A204.1 (cell line): ENCODE measurements around the gene ARHGEF3.

Source experiments
- FAIRE-seq: peaks from 2 replicates; lab custom pipeline; 2012; peaks lifted over from hg19 to GRCh38; lab: Jason Lieb, UNC

The ARHGEF3 gene

GRCh38 chr3:56795097-56795828 is 6.5 kb downstream of the ARHGEF3 start:
- FAIRE-seq, result no peak

- no peak for FAIRE-seq
Measured at GRCh38 chr3:56792193-56792592, 9.6 kb downstream of the ARHGEF3 start.

GRCh38 chr3:56790016-56790821 is 11.5 kb downstream of the ARHGEF3 start:
- FAIRE-seq, result no peak

GRCh38 chr3:56789076-56789475 is 12.7 kb downstream of the ARHGEF3 start:
- no peak for FAIRE-seq

- FAIRE-seq, result no peak
Measured at GRCh38 chr3:56788521-56788920, 13.2 kb downstream of the ARHGEF3 start.

- no peak for FAIRE-seq
Measured at GRCh38 chr3:56787784-56788256, 13.9 kb downstream of the ARHGEF3 start.

- FAIRE-seq, result no peak
Measured at GRCh38 chr3:56787258-56787775, 14.4 kb downstream of the ARHGEF3 start.

- no peak for FAIRE-seq
Measured at GRCh38 chr3:56785499-56785898, 16.2 kb downstream of the ARHGEF3 start.

- no peak for FAIRE-seq
Measured at GRCh38 chr3:56784448-56785001, 17.2 kb downstream of the ARHGEF3 start.

- FAIRE-seq, result no peak
Measured at GRCh38 chr3:56783644-56784447, 17.9 kb downstream of the ARHGEF3 start.

GRCh38 chr3:56782906-56783305 is 18.8 kb downstream of the ARHGEF3 start:
- FAIRE-seq, result no peak

GRCh38 chr3:56782215-56782614 is 19.5 kb downstream of the ARHGEF3 start:
- FAIRE-seq, result no peak

GRCh38 chr3:56781762-56782161 is 20.0 kb downstream of the ARHGEF3 start:
- no peak for FAIRE-seq

GRCh38 chr3:56780936-56781335 is 20.8 kb downstream of the ARHGEF3 start:
- FAIRE-seq, result no peak

- no peak for FAIRE-seq
Measured at GRCh38 chr3:56778893-56779292, 22.9 kb downstream of the ARHGEF3 start.

GRCh38 chr3:56776556-56776950 is 25.2 kb downstream of the ARHGEF3 start:
- no peak for FAIRE-seq

- FAIRE-seq, result no peak
Measured at GRCh38 chr3:56775838-56776555, 25.8 kb downstream of the ARHGEF3 start.

GRCh38 chr3:56775445-56775837 is 26.3 kb downstream of the ARHGEF3 start:
- no peak for FAIRE-seq

- FAIRE-seq, result no peak
Measured at GRCh38 chr3:56773986-56774385, 27.8 kb downstream of the ARHGEF3 start.

- FAIRE-seq, result no peak
Measured at GRCh38 chr3:56772952-56773938, 28.5 kb downstream of the ARHGEF3 start.
